ENCODE results near the gene GLIS1. TPM values are rescaled to one million over a fixed set of nuclear protein-coding genes. Genes with fewer than 3 reads are reported as not detected.

GLIS1 gene
- total RNA-seq, 1 experiment from 2014 or later, result 0.28 TPM

DNA sequence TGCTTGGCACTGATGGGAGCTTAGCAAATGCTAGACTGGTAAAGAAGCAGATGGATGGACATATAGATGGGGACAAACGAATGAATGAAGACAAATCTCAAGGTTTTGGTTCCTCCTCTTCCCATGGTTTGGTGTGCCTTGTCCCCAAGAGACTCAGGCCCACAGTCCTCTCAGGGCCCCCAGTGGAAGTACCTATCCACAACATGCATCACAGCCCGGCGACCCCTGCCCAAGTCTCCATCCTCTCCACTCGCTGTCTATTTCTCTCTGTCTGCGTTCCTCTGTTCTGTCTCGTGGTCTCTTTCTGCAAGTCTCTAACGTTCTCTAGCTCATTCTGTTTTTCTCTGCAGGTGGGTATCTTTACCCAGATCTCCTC lies 85.8 kb downstream of the GLIS1 start:
- no peak overlapping the region for H3K27ac Mint-ChIP-seq
- Histone ChIP-seq H4K20me1 (ENCODE audit: control insufficient read depth, insufficient read depth, insufficient read length) (no peaks in the 10 kb centered on the region), H3K4me2 (ENCODE audit: insufficient read depth, insufficient read length, low read length) (no peak overlapping the region)

More for the DNA sequence above, 85.8 kb downstream of the GLIS1 start:
- Histone ChIP-seq H3K4me1 (ENCODE audit: insufficient read depth, low read length) (no peaks in the 10 kb centered on the region; the same call in 1 of the 2 replicates), H3K14ac (ENCODE audit: insufficient read depth, low read length) (no peak overlapping the region), H4K5ac (ENCODE audit: insufficient read length, low read depth, low read length) (no peak overlapping the region), H3K9me3 (ENCODE audit: control insufficient read depth, low read depth, low read length) (no peaks in the 10 kb centered on the region), H3K56ac (ENCODE audit: insufficient read length, low read depth, low read length) (no peak overlapping the region), H3K27ac (ENCODE audit: insufficient read length, low read depth, low read length) (no peak overlapping the region), H2BK5ac (ENCODE audit: insufficient read length, low read length) (no peak overlapping the region), H3K27me3 (ENCODE audit: insufficient read depth, low read length) (no peaks in the 10 kb centered on the region), H3K23ac (ENCODE audit: insufficient read length, low read depth, low read length) (no peak overlapping the region), H4K91ac (ENCODE audit: insufficient read length, low read depth, low read length) (no peak overlapping the region), H2BK12ac (ENCODE audit: insufficient read length, low read depth, low read length) (no peak overlapping the region), H2AFZ (ENCODE audit: low read length) (no peak overlapping the region), H3K79me2 (ENCODE audit: insufficient read depth, low read length) (no peaks in the 10 kb centered on the region), H2BK20ac (ENCODE audit: low read depth, low read length, poor library complexity, severe bottlenecking) (no peak overlapping the region), H3K23me2 (ENCODE audit: insufficient read length, low read depth, low read length, poor library complexity, severe bottlenecking) (no peaks in the 10 kb centered on the region), H3K79me1 (ENCODE audit: insufficient read depth, low read depth, low read length, poor library complexity, severe bottlenecking) (no peaks in the 10 kb centered on the region), H2BK120ac (ENCODE audit: low read depth, low read length, poor library complexity, severe bottlenecking) (no peak overlapping the region), H4K8ac (replicated peaks; ENCODE audit: insufficient read length, low read depth, low read length) (no peak overlapping the region), H2BK15ac (ENCODE audit: low read depth, low read length) (no peak overlapping the region), H2AK5ac (ENCODE audit: insufficient read length, low read length) (no peak overlapping the region), H3K4ac (ENCODE audit: low read depth, low read length) (no peak overlapping the region), H3K18ac (ENCODE audit: insufficient read length, low read depth, low read length) (no peak overlapping the region), H3T11ph (ENCODE audit: low read length) (no peak overlapping the region), H3K9ac (ENCODE audit: extremely low read depth, insufficient read length, low read length) (no peak overlapping the region)
- Mint-ChIP-seq H3K9me3 (no peaks in the 10 kb centered on the region), H3K36me3 (ENCODE audit: insufficient read depth in 1 of 3, low read depth in 3 of 3) (no peaks in the 10 kb centered on the region), H3K4me1 (peaks cover 11 to 18% of the 10 kb centered on the region in 2 experiments), H3K27me3 (ENCODE audit: low read depth) (peaks cover 21% of the 10 kb centered on the region), H3K4me3 (no peak overlapping the region)
- no CpG with 5 or more reads among the region's 7 CpGs for WGBS (ENCODE audit: extremely low coverage, insufficient read length, low lambda C conversion rate)
- no peak for TF ChIP-seq CTCF (conservative IDR thresholded peaks at IDR 0.05)
- DNase-seq, result no peak
